Osteoblast (primary cell): ENCODE data around the gene AKR1C8. TPM values are rescaled to one million over a fixed set of nuclear protein-coding genes. Genes with fewer than 3 reads are reported as not detected.
"Not testable (repeated sequence)": the region's sequence is repeated elsewhere in the genome, so short reads cannot be mapped to it uniquely, and the experiment has no call there.

ENCODE experiments used
- DNase-seq: peaks from one replicate; pipeline ENCODE4 v3.0.0; 2011; ENCODE audit warnings: low spot score, mixed read lengths; ENCODE audit not compliant: insufficient read length; ENCODE audit errors: missing footprints
- H2AFZ ChIP-seq: 2 replicates; pipeline ENCODE4 v1.6.0; 2011; ENCODE audit warnings: mild to moderate bottlenecking, low read length
- H3K27ac ChIP-seq: 2 replicates; pipeline ENCODE4 v1.5.1; 2011; ENCODE audit warnings: mild to moderate bottlenecking, low read depth, low read length, moderate library complexity
- H3K27me3 ChIP-seq: 2 replicates; pipeline ENCODE4 v1.6.0; 2012; ENCODE audit warnings: mild to moderate bottlenecking, control low read depth, inconsistent platforms, low read length, moderate library complexity; ENCODE audit not compliant: insufficient read depth
- H3K36me3 ChIP-seq: 2 replicates; pipeline ENCODE4 v1.5.1; 2011; ENCODE audit warnings: mild to moderate bottlenecking, low read length, control low read depth, moderate library complexity; ENCODE audit not compliant: insufficient read depth
- H3K4me1 ChIP-seq: 2 replicates; pipeline ENCODE4 v1.5.1; 2011; ENCODE audit warnings: mild to moderate bottlenecking, low read length, control low read depth, moderate library complexity; ENCODE audit not compliant: insufficient read depth
- H3K4me2 ChIP-seq: 2 replicates; pipeline ENCODE4 v1.6.0; 2011; ENCODE audit warnings: mild to moderate bottlenecking, low read length; ENCODE audit not compliant: insufficient read depth
- H3K4me3 ChIP-seq: fragments of 200-600 bp; sonication (generic); 3 replicates; pipeline ENCODE4 v1.5.1; 2012; ENCODE audit warnings: mild to moderate bottlenecking, low read length, inconsistent platforms; ENCODE audit not compliant: insufficient read depth
- H3K79me2 ChIP-seq: 2 replicates; pipeline ENCODE4 v1.6.0; 2012; ENCODE audit warnings: mild to moderate bottlenecking, low read length, control low read depth, inconsistent platforms; ENCODE audit not compliant: insufficient read depth
- H3K9me3 ChIP-seq: 2 replicates; pipeline ENCODE4 v1.5.1; 2011; ENCODE audit warnings: low read depth, low read length, control low read depth
- H4K20me1 ChIP-seq: 2 replicates; pipeline ENCODE4 v1.6.0; 2012; ENCODE audit warnings: mild to moderate bottlenecking, low read length, control low read depth; ENCODE audit not compliant: insufficient read depth
- total RNA-seq: library from RNA; depleted of rRNA; stranded (reverse); fragments of >200 nt; gene quantifications from 2 replicates; pipeline ENCODE4 v1.2.3, GENCODE V29; 2012
- TF ChIP-seq, protein P1 (sequence below): IDR thresholded peaks from 2 replicates; pipeline ENCODE4 v1.5.1; 2011; ENCODE audit warnings: mild to moderate bottlenecking, low read depth, low read length, moderate library complexity; ENCODE audit errors: extremely low read depth

Gene AKR1C8
- total RNA-seq, result not detected in 2 replicates

GRCh38 chr10:5184987-5185775 lies at the start of gene AKR1C8:
AKR1C8 (minus strand) TSS chr10:5185150; CDS start chr10:5185104, 46 bp downstream.
- H3K27ac ChIP-seq, result no peak within 1 kb of the TSS
- TF ChIP-seq, protein P1, sequence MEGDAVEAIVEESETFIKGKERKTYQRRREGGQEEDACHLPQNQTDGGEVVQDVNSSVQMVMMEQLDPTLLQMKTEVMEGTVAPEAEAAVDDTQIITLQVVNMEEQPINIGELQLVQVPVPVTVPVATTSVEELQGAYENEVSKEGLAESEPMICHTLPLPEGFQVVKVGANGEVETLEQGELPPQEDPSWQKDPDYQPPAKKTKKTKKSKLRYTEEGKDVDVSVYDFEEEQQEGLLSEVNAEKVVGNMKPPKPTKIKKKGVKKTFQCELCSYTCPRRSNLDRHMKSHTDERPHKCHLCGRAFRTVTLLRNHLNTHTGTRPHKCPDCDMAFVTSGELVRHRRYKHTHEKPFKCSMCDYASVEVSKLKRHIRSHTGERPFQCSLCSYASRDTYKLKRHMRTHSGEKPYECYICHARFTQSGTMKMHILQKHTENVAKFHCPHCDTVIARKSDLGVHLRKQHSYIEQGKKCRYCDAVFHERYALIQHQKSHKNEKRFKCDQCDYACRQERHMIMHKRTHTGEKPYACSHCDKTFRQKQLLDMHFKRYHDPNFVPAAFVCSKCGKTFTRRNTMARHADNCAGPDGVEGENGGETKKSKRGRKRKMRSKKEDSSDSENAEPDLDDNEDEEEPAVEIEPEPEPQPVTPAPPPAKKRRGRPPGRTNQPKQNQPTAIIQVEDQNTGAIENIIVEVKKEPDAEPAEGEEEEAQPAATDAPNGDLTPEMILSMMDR, result no peak
- no peak for DNase-seq
- H4K20me1 ChIP-seq, result no peaks in the 10 kb centered on the region
- no peak within 1 kb of the TSS for H3K4me2 ChIP-seq
- H3K4me1 ChIP-seq, result no peaks in the 10 kb centered on the region
- H3K79me2 ChIP-seq, result no peaks in the 10 kb centered on the region
- no peaks in the 10 kb centered on the region for H3K27me3 ChIP-seq
- H2AFZ ChIP-seq, result no peak within 1 kb of the TSS
- no peak within 1 kb of the TSS for H3K4me3 ChIP-seq
- H3K9me3 ChIP-seq, result no peaks in the 10 kb centered on the region
- no peaks in the 10 kb centered on the region for H3K36me3 ChIP-seq

GRCh38 chr10:5234106-5234860 lies 49.3 kb upstream of the AKR1C8 start:
- Histone ChIP-seq H3K79me2 (no peaks in the 10 kb centered on the region), H3K27ac (no peak overlapping the region), H3K4me3 (no peak overlapping the region), H3K4me2 (no peak overlapping the region), H3K9me3 (no peaks in the 10 kb centered on the region), H3K36me3 (no peaks in the 10 kb centered on the region), H3K4me1 (no peaks in the 10 kb centered on the region), H4K20me1 (no peaks in the 10 kb centered on the region), H3K27me3 (peaks cover 5% of the 10 kb centered on the region), H2AFZ (no peak overlapping the region)
- DNase-seq, result peak; percentile 61
- TF ChIP-seq, protein P1, result no peak

DNA sequence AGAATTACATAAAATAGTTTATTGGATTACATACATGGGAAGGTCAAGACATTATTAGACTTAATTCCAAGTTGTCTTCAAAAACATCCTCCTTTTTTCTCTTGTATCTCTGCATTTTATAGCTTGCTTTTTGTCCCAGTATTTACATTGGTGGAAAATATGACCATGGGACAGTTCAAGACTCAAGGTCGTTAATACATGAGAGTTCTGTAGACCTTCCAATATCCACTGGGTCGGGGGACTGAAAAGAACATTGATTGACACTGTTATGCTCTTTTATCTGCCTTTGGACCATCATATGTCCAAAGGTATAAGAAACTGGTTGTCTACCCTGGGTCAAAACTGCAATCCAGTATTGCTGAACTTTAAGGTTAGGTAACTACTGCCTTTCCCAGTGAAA lies 48.4 kb upstream of the AKR1C8 start:
- TF ChIP-seq, protein P1, result no peak
- no peak for DNase-seq
- Histone ChIP-seq H3K4me1 (no peaks in the 10 kb centered on the region), H3K4me3 (no peak overlapping the region), H3K27ac (no peak overlapping the region), H4K20me1 (no peaks in the 10 kb centered on the region), H2AFZ (no peak overlapping the region), H3K4me2 (no peak overlapping the region), H3K79me2 (no peaks in the 10 kb centered on the region), H3K27me3 (peaks cover 5% of the 10 kb centered on the region), H3K36me3 (no peaks in the 10 kb centered on the region), H3K9me3 (no peaks in the 10 kb centered on the region)

DNA sequence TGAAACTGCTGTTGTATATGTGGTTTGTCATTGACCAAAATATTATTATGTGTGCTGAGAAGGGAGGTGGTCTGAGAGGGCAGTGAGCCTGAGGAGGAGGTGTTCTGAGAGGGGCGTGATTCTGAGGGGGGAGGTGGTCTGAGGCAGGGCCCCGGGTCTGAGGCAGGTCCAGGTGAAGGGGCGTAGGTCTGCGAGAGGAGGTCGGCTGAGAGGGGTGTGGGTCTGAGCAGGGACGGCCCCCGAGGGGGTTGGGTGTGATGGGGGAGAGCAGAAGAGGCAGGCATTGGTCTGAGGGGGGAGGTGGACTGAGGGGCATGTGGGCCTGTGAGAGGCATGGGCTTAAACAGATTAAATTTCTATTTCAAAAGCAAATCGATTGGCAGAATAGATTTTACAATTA lies 44.1 kb upstream of the AKR1C8 start:
- no peak overlapping the region for H3K27ac ChIP-seq
- no peaks in the 10 kb centered on the region for H3K4me1 ChIP-seq
- no peak overlapping the region for H2AFZ ChIP-seq
- peaks cover 5% of the 10 kb centered on the region for H3K27me3 ChIP-seq
- H3K4me2 ChIP-seq, result no peak overlapping the region
- TF ChIP-seq, protein P1, result no peak
- no peaks in the 10 kb centered on the region for H4K20me1 ChIP-seq
- no peak for DNase-seq
- H3K4me3 ChIP-seq, result no peak overlapping the region
- H3K36me3 ChIP-seq, result no peaks in the 10 kb centered on the region
- H3K79me2 ChIP-seq, result no peaks in the 10 kb centered on the region
- no peaks in the 10 kb centered on the region for H3K9me3 ChIP-seq

GRCh38 chr10:5222942-5223341 lies 38.0 kb upstream of the AKR1C8 start:
- H4K20me1 ChIP-seq, H3K4me2 ChIP-seq, H3K4me3 ChIP-seq, H3K27me3 ChIP-seq, H2AFZ ChIP-seq, H3K9me3 ChIP-seq, DNase-seq, H3K36me3 ChIP-seq, H3K79me2 ChIP-seq, H3K4me1 ChIP-seq, H3K27ac ChIP-seq: not testable (repeated sequence)
